ENCODE measurements around the gene HERC6. TPM values are rescaled to one million over a fixed set of nuclear protein-coding genes. Genes with fewer than 3 reads are reported as not detected.

Gene HERC6
- total RNA-seq (10.9 and 11.3 TPM in 2 replicates), polyA plus RNA-seq (5.1 and 5.4 TPM in 2 replicates), polyA minus RNA-seq (12.1 and 12.2 TPM in 2 replicates)
- 9.4 TPM for total RNA-seq (2013)

DNA sequence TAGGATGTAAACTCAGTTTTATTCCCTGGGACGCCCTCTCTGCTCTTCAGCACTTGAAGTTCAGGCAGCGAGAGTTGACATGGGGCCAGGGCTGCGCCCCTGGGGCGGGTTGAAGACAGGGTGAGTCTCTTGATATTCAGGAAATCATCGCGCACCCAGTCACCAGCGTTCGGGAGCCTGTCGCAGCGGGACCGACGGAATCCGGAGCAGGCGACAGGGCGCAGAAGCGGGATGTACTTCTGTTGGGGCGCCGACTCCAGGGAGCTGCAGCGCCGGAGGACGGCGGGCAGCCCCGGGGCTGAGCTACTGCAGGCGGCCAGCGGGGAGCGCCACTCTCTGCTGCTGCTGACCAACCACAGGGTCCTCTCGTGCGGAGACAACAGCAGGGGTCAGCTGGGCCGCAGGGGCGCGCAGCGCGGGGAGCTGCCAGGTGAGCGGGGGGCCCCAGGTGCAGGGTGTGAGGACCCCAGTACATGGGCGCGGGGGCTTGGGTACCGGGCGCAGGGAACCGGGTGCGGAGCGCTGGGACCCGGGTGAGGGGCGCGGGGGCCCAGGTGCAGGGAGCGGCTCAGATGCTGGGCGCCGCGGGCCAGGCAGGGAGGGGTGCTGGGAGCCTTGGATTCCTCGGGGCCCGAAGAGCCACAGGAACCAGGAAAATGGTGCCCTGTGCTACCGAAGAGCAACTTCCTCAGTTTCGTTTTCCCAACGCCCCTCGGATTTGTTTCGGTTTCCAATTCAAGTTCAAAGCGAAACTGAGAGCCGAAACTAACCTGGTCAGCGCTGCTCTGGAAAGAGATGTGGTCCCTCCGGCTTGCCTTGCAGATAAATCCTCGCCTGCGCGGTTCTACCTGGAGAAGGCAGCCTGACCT is at the start of gene HERC6:
Gene HERC6, plus strand, starts transcription at position 162 of the 869 bp plus-strand sequence. Its CDS starts 70 bp downstream, at position 232.
- Histone ChIP-seq H3K9ac (ENCODE audit: low read length) (peak within 1 kb of the TSS; percentile 95), H3K4me3 (ENCODE audit: control extremely low read depth in 1 of 5, extremely low read depth in 1 of 5, insufficient read depth in 1 of 5, low read depth in 2 of 5, low read length in 4 of 5) (peak within 1 kb of the TSS; percentile 74 to 99 (median 96)), H3K4me2 (replicated peaks; ENCODE audit: low read depth, low read length, poor library complexity, severe bottlenecking) (peak within 1 kb of the TSS; percentile 82), H3K36me3 (replicated peaks in 1 of 2; ENCODE audit: control extremely low read depth in 1 of 2, control insufficient read depth in 1 of 2, extremely low read depth in 1 of 2, insufficient read depth in 2 of 2, low read length in 1 of 2) (peaks cover 0 to 1% of the 10 kb centered on the region in 2 experiments), H3K4me1 (ENCODE audit: control insufficient read depth in 2 of 2, insufficient read depth in 2 of 2, low read length in 2 of 2) (peaks cover 10 to 15% of the 10 kb centered on the region in 2 donors), H2AFZ (ENCODE audit: insufficient read depth, low read depth, low read length, poor library complexity, severe bottlenecking) (peak within 1 kb of the TSS; percentile 100), H3K27ac (ENCODE audit: low read length in 2 of 2) (peak within 1 kb of the TSS; percentile 84 to 89), H3K9me3 (ENCODE audit: control extremely low read depth in 1 of 3, control insufficient read depth in 2 of 3, insufficient read depth in 1 of 3, low read length in 2 of 3) (no peaks in the 10 kb centered on the region), H3K79me2 (ENCODE audit: control insufficient read depth, insufficient read depth, low read length) (peaks cover 3% of the 10 kb centered on the region), H3K27me3 (replicated peaks in 1 of 4; ENCODE audit: control extremely low read depth in 1 of 4, control insufficient read depth in 3 of 4, insufficient read depth in 4 of 4, low read length in 3 of 4) (no peaks in the 10 kb centered on the region), H4K20me1 (ENCODE audit: control insufficient read depth, insufficient read depth, low read length, poor library complexity, severe bottlenecking) (no peaks in the 10 kb centered on the region)
- WGBS (ENCODE audit: insufficient coverage), result under 1% methylated on average over 58 of the region's 62 CpGs
- CTCF ChIA-PET, result interaction anchor here (0.5 to 2.7 kb wide), 24 partner anchors 8 to 330 kb away, joined by 3 to 23 read pairs (median 4); partner anchors contain the start of genes HERC5 and PPM1K
- intact Hi-C loops (cut with micrococcal nuclease), result loop anchor here (1.0 to 10.0 kb wide), 6 partner anchors 59 to 946 kb away; partner anchors contain the start of genes HERC5, PPM1K and TIGD2
- Mint-ChIP-seq H3K27ac (peak within 1 kb of the TSS; percentile 88), H3K27me3 (no peaks in the 10 kb centered on the region), H3K4me1 (peaks cover 26% of the 10 kb centered on the region), H3K9me3 (ENCODE audit: insufficient read depth) (peaks cover 1% of the 10 kb centered on the region), H3K4me3 (peak within 1 kb of the TSS; percentile 90)
- DNase-seq (peak; percentile 90), ATAC-seq (ENCODE audit: low read depth) (peak; percentile 84)
- TF ChIP-seq, protein P1, sequence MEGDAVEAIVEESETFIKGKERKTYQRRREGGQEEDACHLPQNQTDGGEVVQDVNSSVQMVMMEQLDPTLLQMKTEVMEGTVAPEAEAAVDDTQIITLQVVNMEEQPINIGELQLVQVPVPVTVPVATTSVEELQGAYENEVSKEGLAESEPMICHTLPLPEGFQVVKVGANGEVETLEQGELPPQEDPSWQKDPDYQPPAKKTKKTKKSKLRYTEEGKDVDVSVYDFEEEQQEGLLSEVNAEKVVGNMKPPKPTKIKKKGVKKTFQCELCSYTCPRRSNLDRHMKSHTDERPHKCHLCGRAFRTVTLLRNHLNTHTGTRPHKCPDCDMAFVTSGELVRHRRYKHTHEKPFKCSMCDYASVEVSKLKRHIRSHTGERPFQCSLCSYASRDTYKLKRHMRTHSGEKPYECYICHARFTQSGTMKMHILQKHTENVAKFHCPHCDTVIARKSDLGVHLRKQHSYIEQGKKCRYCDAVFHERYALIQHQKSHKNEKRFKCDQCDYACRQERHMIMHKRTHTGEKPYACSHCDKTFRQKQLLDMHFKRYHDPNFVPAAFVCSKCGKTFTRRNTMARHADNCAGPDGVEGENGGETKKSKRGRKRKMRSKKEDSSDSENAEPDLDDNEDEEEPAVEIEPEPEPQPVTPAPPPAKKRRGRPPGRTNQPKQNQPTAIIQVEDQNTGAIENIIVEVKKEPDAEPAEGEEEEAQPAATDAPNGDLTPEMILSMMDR (IDR thresholded peaks at IDR 0.05), result peak; percentile 78
- TF ChIP-seq EZH2 (IDR thresholded peaks at IDR 0.05; ENCODE audit: borderline replicate concordance, insufficient read depth, low read depth, low read length, poor library complexity, severe bottlenecking), result no peak
- POLR2A ChIA-PET, result interaction anchor here (0.5 to 1.7 kb wide), 4 partner anchors 58 to 95 kb away, joined by 4 to 13 read pairs (median 8); partner anchors contain the start of genes HERC5 and PPM1K
